Loucy (cell line): ENCODE data around the gene FAM120B.

ENCODE experiments used
- H2AFZ ChIP-seq: fragments of 200-600 bp; sonication (generic); 2 replicates; pipeline ENCODE4 v1.6.0; 2016; ENCODE audit warnings: antibody characterized with exemption, mild to moderate bottlenecking, low read length, moderate library complexity
- H3F3A ChIP-seq: fragments of 200-600 bp; 2 replicates; pipeline ENCODE4 v1.6.0; 2016; ENCODE audit warnings: antibody characterized with exemption, low read depth, mild to moderate bottlenecking
- H3K27me3 ChIP-seq: fragments of 200-600 bp; sonication (generic); 2 replicates; pipeline ENCODE4 v1.6.1; 2014; ENCODE audit warnings: low read length, mild to moderate bottlenecking; ENCODE audit not compliant: insufficient read depth, poor library complexity, severe bottlenecking
- H3K36me3 ChIP-seq: fragments of 200-600 bp; sonication (generic); 2 replicates; pipeline ENCODE4 v1.6.1; 2016; ENCODE audit warnings: low read length; ENCODE audit not compliant: insufficient read depth
- H3K4me1 ChIP-seq: fragments of 200-600 bp; sonication (generic); 2 replicates; pipeline ENCODE4 v1.5.1; 2014; ENCODE audit warnings: low read length, mild to moderate bottlenecking; ENCODE audit not compliant: insufficient read depth, poor library complexity, severe bottlenecking
- H3K4me2 ChIP-seq: fragments of 200-600 bp; sonication (generic); 2 replicates; pipeline ENCODE4 v1.6.0; 2014; ENCODE audit warnings: antibody characterized with exemption, low read length, low read depth, mild to moderate bottlenecking; ENCODE audit not compliant: poor library complexity, severe bottlenecking
- H3K4me3 ChIP-seq: fragments of 200-600 bp; sonication (generic); 2 replicates; pipeline ENCODE4 v1.5.1; 2014; ENCODE audit warnings: low read length, mild to moderate bottlenecking, mixed read lengths; ENCODE audit not compliant: poor library complexity, severe bottlenecking
- H3K79me2 ChIP-seq: fragments of 200-600 bp; sonication (generic); 2 replicates; pipeline ENCODE4 v1.6.1; 2014; ENCODE audit warnings: low read length; ENCODE audit not compliant: insufficient read depth
- H3K9ac ChIP-seq: fragments of 200-600 bp; sonication (generic); 2 replicates; pipeline ENCODE4 v1.6.0; 2014; ENCODE audit warnings: mild to moderate bottlenecking, low read depth, low read length, moderate library complexity; ENCODE audit not compliant: poor library complexity, severe bottlenecking
- H3K9me2 ChIP-seq: fragments of 200-600 bp; sonication (generic); replicated peaks from 2 replicates; pipeline ENCODE4 v1.6.1; 2016; ENCODE audit warnings: low read depth, low read length, mixed read lengths
- H3K9me3 ChIP-seq: fragments of 200-600 bp; sonication (generic); 2 replicates; pipeline ENCODE4 v1.6.1; 2014; ENCODE audit warnings: mild to moderate bottlenecking, antibody characterized with exemption, low read length, low read depth; ENCODE audit not compliant: insufficient read depth
- H4K20me1 ChIP-seq: fragments of 200-600 bp; sonication (generic); 2 replicates; pipeline ENCODE4 v1.6.0; 2014; ENCODE audit warnings: antibody characterized with exemption, low read length, mild to moderate bottlenecking; ENCODE audit not compliant: insufficient read depth, poor library complexity, severe bottlenecking
- EZH2phosphoT487 ChIP-seq: fragments of 200-600 bp; IDR thresholded peaks from 2 replicates; pipeline ENCODE4 v1.6.1; 2018; ENCODE audit warnings: antibody characterized with exemption, mild to moderate bottlenecking, moderate library complexity, borderline replicate concordance
- TF ChIP-seq, protein P1 (sequence below): fragments of 200-600 bp; sonication (generic); conservative IDR thresholded peaks from 2 replicates; pipeline ENCODE4 v1.5.1; 2014; ENCODE audit warnings: mild to moderate bottlenecking, antibody characterized with exemption, low read length

The FAM120B gene

DNA sequence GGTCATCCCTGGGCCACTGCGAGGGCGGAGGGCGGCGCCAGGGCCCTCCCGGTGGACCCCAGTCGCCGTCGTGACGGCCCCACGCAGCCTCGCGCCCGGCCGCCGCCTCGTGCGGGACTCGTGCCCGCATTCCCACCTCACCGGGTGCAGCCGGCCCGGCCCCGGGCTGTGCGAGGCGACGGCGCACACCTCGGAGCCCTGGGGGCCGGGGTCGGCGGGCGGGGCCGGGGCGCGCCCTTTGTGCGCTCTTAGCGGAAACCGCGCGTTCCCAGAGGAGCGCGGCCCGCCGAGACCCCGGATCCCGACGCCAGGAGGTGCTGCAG, 10.2 kb upstream of the FAM120B start:
- Histone ChIP-seq H3K36me3 (no peaks in the 10 kb centered on the region), H2AFZ (no peak overlapping the region), H3K79me2 (no peaks in the 10 kb centered on the region), H3F3A (no peaks in the 10 kb centered on the region), H3K4me3 (no peak overlapping the region), H3K9me2 (no peaks in the 10 kb centered on the region), H3K27me3 (no peaks in the 10 kb centered on the region), H3K4me2 (no peak overlapping the region), H3K4me1 (peaks cover 33% of the 10 kb centered on the region), H4K20me1 (no peaks in the 10 kb centered on the region), H3K9ac (no peak overlapping the region), H3K9me3 (no peaks in the 10 kb centered on the region)
- TF ChIP-seq EZH2phosphoT487: no peak
- TF ChIP-seq, protein P1, sequence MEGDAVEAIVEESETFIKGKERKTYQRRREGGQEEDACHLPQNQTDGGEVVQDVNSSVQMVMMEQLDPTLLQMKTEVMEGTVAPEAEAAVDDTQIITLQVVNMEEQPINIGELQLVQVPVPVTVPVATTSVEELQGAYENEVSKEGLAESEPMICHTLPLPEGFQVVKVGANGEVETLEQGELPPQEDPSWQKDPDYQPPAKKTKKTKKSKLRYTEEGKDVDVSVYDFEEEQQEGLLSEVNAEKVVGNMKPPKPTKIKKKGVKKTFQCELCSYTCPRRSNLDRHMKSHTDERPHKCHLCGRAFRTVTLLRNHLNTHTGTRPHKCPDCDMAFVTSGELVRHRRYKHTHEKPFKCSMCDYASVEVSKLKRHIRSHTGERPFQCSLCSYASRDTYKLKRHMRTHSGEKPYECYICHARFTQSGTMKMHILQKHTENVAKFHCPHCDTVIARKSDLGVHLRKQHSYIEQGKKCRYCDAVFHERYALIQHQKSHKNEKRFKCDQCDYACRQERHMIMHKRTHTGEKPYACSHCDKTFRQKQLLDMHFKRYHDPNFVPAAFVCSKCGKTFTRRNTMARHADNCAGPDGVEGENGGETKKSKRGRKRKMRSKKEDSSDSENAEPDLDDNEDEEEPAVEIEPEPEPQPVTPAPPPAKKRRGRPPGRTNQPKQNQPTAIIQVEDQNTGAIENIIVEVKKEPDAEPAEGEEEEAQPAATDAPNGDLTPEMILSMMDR: no peak

DNA sequence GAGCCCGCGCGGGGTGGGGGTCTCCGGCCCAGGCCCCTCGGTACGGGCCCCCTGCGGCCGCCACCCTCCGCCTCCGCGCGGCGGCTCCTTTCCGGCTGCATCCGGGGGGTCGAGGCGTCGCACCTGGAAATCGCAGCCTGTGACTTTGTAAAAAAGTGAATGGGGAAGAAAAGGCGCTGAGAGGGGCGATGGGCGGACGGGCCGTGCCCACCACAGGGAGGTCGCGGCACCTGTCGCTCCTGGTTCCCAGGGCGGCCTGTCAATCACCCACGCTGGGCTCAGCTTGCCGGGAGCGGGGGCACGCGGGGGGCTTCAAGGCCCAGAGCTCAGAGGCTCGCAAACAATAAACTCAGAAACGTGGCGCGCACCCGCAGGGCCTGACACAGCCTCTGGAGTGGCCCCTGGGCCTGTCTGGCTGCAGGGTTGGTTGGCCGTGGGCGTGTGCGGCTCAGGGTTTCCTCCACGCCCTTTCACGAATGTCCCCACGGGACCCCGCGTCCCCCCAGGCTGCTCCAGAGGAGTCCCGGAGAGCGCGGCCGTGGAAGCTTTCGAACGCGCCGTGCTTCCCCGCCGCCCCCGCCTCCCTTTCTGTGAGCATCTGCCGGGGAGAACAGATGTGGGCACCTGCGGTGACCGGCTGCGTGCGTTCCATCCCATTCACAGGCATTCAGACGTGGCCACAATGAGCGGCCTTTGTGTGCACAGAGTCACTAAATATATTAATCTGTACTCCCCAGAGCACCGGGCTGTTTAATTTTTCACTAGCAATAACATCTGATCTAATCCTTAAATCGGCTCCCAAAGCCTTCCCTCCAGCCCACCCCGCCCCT, 9.6 kb upstream of the FAM120B start:
- no peak overlapping the region for H3K4me3 ChIP-seq
- H3K27me3 ChIP-seq: no peaks in the 10 kb centered on the region
- no peak overlapping the region for H2AFZ ChIP-seq

DNA sequence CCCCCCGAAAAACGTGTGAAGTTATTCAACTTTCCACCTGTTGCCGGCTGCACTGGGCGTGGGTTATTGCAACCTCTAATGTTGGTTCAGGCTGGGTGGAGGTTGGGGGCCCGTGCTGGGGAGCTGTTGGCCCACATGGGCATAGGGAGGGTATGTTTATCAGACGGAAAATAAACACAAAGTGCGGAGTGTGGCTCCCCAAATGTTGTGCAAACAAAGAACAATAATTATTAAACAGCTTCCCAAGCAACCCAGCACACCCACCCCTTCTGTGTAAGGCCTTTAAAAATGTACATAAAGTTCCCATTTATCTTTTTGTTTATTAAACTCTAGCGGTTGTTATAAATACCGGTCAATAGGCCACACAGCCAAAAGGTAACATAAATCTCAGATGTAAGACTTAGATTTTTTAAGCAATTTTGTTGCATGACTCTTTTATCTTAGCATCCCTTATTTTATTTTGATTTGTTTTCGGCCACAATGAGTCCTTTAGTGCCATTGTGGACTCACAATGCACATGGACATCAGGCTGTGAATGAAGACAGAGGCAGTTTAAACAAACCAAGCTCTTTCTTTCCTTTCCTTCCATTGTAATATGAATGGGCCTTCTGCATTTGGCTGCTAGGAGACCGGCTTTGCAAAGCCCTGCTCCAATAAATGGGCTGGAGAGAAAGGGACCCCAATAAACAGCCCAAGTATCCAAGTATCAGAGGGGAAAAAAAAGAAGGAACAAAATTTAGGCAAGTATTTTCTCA, 8.8 kb upstream of the FAM120B start:
- H3K4me3 ChIP-seq: no peak overlapping the region
- peaks cover 31% of the 10 kb centered on the region for H3K4me1 ChIP-seq
- H3K79me2 ChIP-seq: no peaks in the 10 kb centered on the region
- no peak for TF ChIP-seq EZH2phosphoT487
- TF ChIP-seq, protein P1: no peak
- H3K9ac ChIP-seq: no peak overlapping the region
- H3F3A ChIP-seq: no peaks in the 10 kb centered on the region
- no peaks in the 10 kb centered on the region for H4K20me1 ChIP-seq
- H3K4me2 ChIP-seq: no peak overlapping the region
- H3K9me2 ChIP-seq: no peaks in the 10 kb centered on the region
- H3K9me3 ChIP-seq: no peaks in the 10 kb centered on the region
- H3K36me3 ChIP-seq: no peaks in the 10 kb centered on the region
- no peak overlapping the region for H2AFZ ChIP-seq
- no peaks in the 10 kb centered on the region for H3K27me3 ChIP-seq

More for the DNA sequence above, 9.6 kb upstream of the FAM120B start:
- H3F3A ChIP-seq: no peaks in the 10 kb centered on the region
- H3K9ac ChIP-seq: no peak overlapping the region
- no peaks in the 10 kb centered on the region for H3K9me2 ChIP-seq
- H3K9me3 ChIP-seq: no peaks in the 10 kb centered on the region
- no peak overlapping the region for H3K4me2 ChIP-seq
- TF ChIP-seq, protein P1: no peak
- TF ChIP-seq EZH2phosphoT487: no peak
- H3K36me3 ChIP-seq: no peaks in the 10 kb centered on the region
- no peaks in the 10 kb centered on the region for H3K79me2 ChIP-seq
- peaks cover 33% of the 10 kb centered on the region for H3K4me1 ChIP-seq
- no peaks in the 10 kb centered on the region for H4K20me1 ChIP-seq
